ENCODE results near the gene ANK2.
A peak's percentile ranks its signal among the peaks of the same experiment; 100 is the strongest.

The ANK2 gene

DNA sequence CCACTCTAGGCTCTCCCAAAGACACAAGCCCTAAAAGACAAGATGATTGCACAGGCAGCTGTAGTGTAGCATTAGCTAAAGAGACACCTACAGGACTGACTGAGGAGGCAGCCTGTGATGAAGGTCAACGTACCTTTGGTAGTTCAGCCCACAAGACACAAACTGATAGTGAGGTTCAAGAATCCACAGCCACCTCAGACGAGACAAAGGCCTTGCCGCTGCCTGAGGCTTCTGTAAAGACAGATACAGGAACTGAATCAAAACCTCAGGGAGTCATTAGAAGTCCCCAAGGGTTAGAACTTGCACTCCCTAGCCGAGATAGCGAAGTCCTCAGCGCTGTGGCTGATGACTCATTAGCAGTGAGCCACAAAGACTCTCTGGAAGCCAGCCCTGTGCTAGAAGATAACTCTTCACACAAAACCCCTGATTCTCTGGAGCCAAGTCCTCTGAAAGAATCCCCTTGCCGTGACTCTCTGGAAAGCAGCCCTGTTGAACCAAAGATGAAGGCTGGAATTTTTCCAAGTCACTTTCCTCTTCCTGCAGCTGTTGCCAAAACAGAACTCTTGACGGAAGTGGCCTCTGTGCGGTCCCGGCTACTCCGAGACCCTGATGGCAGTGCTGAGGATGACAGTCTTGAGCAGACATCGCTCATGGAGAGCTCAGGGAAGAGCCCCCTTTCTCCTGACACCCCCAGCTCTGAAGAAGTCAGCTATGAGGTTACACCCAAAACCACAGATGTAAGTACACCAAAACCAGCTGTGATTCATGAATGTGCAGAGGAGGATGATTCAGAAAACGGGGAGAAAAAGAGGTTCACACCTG lies 306.3 kb downstream of the ANK2 start:
- DNase-seq, result peak; percentile 27

DNA sequence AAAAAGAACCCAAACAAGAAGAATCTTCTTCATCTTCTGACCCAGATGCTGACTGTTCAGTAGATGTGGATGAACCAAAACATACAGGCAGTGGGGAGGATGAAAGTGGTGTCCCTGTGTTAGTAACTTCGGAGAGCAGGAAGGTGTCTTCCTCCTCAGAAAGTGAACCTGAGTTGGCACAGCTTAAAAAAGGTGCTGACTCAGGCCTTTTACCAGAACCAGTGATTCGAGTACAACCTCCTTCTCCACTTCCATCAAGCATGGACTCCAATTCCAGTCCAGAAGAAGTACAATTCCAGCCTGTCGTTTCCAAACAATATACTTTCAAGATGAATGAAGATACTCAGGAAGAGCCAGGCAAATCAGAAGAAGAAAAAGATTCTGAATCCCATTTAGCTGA lies 307.0 kb downstream of the ANK2 start:
- no peak for DNase-seq

DNA sequence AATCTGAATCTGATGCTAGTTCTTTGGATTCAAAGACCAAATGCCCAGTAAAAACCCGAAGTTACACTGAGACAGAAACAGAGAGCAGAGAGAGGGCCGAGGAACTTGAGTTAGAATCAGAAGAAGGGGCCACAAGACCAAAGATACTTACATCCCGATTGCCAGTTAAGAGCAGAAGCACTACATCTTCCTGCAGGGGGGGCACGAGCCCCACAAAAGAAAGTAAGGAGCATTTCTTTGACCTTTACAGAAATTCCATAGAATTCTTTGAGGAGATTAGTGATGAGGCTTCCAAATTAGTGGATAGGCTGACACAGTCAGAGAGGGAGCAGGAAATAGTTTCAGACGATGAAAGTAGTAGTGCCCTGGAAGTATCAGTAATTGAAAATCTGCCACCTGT lies 309.3 kb downstream of the ANK2 start:
- no peak for DNase-seq

DNA sequence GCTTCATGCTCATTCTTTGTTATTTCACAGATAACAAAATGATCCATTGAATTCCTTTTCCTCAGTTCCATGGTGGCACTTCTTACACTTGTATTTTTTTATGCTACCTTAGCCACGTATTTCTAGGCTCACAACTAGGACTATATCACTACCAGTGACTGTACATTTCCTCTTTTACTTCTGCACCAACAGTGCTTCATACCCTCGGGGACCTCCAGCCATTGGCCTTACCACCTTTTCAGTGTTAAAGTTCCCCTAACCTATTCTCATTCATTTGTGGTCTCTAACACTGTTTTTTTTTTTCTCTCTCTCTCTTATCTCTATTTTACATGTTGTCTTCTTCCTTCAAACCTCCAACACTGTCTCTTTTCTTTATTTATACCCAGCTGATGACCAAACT lies 315.9 kb downstream of the ANK2 start:
- DNase-seq, result no peak

DNA sequence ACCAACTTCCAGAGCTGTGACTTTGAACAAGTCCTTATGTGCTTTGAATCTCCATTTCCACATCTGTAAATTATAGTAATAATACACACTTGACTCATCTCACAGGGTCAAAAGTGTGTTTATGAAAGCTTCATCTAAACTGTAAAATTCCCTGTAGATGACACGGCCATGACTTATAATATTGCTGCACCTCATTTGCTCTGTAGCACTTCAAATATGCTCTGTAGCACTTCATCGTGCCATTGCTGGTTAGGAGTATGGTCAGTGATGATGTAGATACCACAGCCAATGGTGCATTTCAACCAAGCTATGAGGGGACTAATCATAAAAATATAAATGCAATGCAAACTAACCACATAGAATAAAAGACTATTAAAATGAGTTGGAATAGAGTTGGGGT lies 318.6 kb downstream of the ANK2 start:
- DNase-seq, result no peak

DNA sequence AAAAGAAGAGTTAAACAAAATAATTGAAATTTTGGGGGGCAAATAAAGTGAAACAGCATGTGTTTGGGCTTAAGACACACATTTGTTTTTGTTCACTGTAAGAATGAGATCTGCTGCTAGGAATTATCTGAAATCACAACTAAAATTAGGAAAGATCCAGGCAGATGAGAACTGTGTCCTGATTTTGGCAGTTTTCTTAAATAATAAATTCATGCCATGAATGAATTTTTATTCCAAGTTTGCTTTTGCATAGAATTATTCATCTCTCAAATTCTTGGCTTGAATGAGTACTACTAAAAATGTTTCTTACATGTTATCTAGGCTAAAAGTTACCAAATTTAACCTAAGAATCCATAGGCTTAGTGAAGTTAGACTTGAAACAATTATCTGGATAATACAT lies 321.7 kb downstream of the ANK2 start:
- no peak for DNase-seq

DNA sequence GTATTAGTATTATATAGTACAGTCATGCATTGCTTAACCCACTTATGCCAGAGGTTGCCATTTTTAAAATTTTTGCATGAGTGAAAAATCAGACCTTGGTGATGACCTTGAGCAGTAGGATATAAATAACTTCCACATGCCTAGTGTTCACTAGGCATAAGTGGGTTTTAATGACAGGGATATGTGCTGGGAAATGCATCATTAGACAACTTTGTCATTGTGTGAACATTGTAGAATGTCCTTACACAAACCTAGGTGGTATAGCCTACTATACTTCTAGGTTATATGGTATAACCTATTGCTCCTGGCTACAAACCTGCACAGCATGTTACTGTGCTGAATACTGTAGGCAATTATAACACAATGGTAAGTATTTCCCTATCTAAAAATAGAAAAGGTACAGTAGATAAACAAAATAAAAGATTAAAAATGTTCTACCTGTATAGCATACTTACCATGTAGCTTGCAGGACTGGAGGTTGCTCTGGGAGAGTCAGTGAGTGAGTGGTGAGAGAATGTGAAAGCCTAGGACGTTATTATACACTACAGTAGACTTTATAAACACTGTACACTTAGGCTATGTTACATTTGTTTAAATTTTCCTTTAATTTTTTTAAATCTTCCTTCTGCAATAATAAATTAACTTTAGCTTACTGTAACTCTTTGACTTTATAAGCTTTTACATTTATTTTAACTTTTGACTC lies 326.7 kb downstream of the ANK2 start:
- no peak for DNase-seq

DNA sequence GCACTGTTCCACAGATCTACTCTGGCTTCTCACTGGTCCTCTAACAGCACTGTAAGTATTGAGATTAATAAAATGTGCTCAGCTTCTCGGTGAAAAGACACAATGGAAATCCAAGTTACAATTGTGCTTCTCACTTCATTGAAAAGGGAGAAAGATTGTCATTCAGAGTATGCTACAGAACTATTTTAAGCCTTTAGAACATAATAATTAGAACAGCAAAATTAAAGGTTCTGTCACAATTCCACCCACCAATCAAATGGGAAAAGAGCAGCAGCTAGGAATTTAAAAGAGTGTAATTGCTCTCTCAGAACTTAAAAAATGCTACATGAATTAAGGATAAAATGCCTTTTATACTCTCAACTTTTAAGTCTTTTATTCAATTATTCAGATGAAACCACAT lies 329.4 kb downstream of the ANK2 start:
- DNase-seq, result no peak

DNA sequence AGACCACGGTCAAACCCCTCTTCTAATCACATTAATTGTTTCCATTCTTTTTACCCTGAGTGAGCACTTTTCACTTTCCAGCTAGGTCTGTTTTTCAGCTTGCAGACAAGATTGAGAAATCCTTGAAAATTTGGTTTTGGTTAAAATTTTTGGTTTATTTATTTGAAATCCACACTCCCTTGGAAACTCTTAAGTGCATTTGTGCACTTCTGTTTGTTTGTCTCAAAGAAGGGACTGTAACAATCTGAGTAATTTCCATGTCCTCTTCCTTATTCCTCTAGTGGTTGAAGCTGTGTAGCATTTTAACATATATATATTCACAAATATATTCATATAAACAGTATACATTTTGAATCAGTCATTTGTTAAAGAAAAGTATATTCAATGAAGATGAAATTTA lies 333.3 kb downstream of the ANK2 start:
- no peak for DNase-seq

DNA sequence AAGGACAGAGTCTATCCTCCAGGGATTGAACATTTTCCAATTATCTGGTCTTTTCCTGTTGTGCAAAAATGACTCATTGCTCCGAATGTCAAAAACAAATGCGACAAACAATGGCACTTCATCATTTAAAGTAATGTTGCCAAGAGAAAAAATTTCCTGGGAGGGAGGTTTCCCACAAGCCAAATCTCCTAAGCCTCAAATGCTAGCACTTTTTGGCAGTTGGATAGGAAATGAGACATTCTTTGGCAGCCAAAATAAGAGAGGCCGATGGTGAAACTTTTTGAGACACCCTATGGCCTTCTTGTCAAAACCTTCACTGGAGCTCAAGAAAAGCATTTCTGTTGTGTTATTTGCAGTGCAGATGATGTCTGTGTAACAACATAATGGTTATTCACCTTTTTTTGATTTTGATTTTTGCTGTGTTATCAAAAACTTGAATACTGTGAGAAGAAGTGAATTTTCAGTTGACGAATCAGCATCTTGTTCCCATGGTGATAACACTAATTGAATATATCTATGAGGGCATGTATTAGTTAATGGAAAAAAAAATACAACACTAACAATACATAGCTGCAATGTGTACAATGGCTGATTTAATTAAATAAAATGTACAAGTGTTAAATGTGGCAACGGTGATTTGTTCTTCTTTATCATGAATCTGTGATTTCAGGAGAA lies 333.8 kb downstream of the ANK2 start:
- no peak for DNase-seq

DNA sequence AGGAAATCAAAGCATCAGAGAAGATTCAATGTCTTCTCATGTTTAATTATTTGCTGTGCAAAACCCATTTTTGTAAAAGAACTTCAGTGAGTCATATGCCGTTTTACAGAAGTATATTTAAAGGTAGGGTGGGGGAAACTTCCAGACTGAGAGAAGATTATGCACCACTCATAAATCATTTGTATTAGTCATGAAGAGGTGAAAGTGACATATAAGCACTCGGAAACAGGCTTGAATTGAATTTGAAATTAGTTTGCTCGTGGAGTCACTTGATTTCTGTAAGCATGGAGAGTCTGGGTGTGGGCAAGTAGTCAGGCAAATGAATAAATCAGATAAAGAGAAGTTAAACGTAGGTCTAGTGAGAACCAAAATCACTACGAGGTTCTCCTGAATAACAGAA lies 335.1 kb downstream of the ANK2 start:
- no peak for DNase-seq

DNA sequence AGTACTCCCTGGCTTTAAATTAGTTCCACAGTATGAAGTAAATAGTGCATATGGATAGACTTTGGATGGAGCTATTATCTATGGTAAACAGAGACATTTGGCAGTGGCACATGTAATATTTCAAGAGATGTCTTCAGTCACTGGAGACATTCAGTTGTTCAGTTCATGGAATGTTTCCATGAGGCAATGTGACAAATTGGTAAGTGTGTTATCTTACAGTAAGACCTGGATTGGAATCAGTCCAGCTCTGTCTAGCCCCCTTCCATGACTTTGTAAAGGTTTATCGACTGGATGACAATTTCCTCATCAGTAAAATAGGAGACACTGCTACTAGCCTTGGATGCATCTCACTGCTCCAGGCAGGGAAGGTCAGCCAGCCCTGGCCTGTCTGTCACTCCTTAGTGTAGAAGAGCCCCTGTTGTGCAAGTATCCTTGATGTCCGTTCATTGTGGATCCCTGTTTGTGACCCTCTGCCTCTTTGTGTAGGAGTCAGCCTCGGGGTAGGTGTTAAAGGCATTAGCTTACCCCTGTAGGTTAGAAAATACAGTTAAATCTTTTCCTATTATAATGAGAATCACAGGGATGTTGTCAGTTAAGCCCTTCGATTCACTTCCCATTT lies 335.9 kb downstream of the ANK2 start:
- no peak for DNase-seq

DNA sequence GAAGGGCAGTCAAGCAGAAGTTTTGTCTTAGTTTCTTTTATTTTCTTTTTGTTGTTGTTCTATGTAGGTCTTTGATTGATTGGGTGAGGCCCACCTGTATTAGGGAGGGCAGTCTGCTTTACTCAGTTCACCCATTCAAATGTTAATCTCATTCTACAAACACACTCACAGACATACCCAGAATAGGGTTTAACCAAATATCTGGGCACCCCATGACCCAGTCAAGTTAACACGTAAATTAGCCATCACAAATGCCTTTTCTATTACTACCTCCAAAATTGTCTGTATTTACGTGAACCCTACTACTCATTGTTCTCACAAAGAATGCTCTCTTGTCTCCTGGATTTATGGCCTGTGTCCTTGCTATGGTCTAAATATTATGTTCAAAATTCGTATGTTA lies 339.7 kb downstream of the ANK2 start:
- DNase-seq, result no peak

DNA sequence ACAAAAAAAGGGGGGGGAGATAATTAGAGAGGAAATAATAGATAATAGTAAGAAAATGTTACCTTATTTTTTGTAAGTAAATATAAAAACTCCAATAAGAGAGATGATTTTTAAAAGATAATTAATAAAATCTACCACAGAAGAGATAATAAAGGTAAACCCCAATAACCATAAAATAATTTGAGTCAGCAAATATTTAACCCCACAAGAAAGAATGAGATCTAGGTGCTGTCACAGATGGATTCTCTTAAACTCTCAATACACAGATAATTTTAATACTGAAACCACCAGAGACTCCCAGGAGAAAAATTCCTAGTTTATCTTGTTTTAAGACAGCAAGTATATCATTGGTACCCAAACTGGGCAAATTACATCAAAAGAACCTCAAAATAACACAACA lies 341.4 kb downstream of the ANK2 start:
- no peak for DNase-seq

DNA sequence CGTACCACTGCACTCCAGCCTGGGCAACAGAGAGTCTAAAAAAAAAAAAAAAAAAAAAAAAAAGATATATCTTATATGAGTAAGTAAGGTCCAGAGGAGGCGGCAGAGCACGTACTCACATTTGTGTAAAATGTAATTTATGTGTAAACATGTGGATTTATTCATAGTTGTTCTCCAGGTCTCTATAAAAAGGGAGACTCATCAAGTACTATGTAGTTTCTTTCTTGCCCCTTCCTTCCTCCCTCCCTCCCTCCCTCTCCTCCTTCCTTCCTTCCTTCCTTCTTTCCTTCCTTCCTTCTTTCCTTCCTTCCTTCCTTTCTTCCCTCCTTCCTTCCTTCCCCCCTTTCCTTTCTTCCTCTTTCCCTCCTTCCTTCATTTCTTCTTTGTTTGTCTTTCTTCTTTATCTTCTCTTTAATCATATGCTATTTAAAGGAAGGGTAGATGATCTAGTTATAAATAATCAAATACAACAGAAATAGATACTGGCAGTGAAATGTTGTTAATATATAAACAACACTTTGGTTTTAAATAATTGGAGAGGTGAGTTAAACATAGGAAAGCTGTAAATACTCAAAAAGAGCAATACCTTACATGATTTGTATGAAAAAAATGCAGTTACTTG lies 344.8 kb downstream of the ANK2 start:
- DNase-seq, result no peak

DNA sequence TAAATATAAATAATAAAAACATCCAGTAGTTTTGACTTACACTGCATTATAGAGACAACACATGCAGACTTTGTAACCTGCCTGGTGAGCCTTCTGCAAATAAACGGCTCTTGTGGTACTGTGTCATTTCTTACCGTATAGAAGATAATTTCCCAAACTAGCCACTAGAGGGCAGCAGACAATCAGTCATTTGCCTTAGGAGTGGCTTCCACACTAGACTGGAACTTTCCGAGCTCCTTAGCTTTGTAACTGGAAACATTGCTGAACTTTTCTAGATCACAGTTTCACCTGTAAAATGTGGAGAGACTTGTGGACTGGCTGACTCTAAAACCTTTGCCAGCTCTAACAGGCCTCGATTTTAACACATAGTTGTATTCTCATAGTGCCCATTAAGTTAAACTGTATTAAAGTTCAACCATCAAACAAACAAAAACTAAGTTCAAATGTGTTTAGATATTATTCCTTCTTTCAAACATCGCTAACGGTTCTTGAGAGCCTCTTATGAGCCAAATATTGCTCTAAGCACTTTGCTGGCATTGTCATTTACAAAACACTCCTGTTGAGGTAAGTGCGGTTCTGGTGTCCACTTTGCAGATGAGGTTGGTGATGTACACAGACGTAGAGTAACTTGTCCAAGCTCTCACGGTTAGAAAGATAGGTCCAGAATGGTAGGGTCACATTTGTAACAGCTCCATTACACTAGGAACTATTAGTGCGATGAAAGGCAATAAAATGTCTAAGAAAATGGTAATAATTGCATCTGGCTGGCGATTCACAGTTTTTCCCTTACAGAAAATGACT lies 345.5 kb downstream of the ANK2 start:
- peak; percentile 17 for DNase-seq

DNA sequence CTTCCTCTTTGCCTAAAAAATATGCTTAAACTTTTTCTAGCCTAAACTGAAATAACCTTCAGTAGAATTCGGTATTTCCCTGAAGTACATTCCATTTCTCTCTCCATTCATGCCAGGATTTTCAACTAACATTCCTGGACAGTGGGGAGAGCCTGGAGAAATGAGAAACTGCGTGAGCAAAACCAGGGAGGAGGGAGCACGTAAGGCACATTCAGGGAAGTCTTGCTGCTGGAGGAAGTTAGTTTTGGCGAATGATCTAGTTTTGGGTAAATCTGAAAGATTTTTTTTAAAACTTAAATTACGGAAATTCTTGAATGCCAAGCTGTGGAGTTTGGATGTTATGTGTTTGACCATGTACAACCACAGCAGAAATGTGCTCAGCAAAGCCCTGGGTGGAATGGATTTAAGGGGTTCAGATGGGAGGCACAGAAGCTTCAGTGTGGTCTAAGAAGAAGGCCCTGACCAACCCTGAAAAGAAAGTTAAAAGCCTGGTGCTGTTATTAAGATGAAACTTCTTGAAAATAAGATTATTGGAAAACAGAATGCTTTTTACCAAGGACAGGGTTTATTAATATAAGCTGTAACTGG lies 347.8 kb downstream of the ANK2 start:
- no peak for DNase-seq

DNA sequence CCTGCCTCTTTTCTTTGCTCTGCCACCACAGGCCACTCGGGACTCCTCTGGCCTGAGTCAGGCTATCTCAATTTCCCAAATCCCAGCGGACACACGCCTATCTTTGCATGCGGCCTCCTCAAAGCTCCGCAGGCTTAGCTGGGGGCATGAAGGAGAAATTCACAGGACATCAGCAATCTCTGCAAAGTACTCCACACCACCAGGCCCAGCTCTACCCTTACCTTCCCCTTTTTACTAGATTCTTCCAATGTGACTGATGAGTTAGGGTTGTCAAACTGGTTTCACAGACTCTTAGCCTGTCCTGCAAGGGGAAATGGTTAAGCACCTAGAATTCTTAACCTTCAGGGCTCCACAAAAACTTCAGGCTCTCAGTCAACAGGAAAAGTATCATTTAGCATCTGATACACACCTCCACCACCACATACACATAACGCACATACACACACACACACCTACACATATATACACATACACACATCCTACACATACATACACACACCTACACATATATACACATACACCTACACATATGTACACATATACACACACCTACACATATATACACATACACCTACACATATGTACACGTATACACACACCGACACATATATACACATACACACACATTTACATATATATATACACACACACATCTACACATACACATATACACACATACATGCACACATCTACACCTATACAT lies 349.1 kb downstream of the ANK2 start:
- no peak for DNase-seq

DNA sequence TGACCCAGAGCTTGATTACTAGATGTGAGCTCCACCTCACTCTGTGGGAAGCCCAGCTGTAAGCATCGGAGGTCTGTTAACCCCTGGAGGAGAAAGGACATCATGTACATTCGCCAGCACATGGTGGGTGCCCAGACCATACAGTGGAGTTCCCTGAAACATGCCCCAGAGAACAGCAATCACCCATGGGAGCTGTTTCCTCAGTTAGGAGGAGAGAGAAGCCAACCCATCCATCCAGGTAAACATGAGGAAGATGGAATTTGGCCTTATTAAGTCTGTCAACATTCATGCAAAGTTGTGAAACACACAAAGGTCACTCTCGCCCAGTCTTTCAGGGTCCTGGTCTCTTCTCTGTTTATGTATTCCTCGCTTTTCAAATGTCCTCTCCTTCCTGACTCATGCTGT lies 354.7 kb downstream of the ANK2 start:
- DNase-seq, result no peak

DNA sequence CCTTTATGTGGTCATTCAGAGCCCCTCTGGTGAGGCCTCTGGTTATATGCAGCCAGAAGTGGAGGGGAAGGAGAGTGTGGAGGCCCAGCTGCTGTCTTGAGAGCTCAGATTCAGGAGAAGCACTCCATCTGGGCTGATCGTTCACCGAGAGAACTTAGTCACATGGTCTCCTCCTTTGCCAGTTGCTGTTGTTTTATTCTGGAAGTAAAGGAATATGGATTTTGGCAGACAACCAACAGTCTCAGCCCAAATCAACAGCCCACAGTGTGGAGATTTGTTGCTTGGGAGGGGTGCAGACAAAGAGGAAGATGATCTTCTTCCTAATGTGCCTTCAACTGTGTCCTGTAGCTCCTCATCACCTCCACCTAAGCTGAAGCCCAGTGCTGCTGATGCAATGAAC lies 355.4 kb downstream of the ANK2 start:
- DNase-seq, result no peak

Measured in T-helper 9 cell (primary cell).